ENCODE data around the gene EHD1. TPM values are rescaled to one million over a fixed set of nuclear protein-coding genes. Genes with fewer than 3 reads are reported as not detected.

EHD1 gene
- total RNA-seq, 1 experiment from 2014 or later = 14.2 TPM

Other genes with a start within 250 kb of the EHD1 start
- gene NRXN2, start 155.4 kb downstream of the EHD1 start, total RNA-seq (2014; rRNA removed; shearing (Covaris generic)) = 0.17 and 0.35 TPM in 2 replicates
- not detected in 2 replicates for gene RASGRP2, start 134.5 kb downstream of the EHD1 start, total RNA-seq (2014; rRNA removed; shearing (Covaris generic))
- gene PYGM, start 118.6 kb downstream of the EHD1 start, total RNA-seq (2014; rRNA removed; shearing (Covaris generic)) = 0.25 TPM in 1 of 2 replicates, not detected in the other
- gene SF1, start 100.1 kb downstream of the EHD1 start, total RNA-seq (2014; rRNA removed; shearing (Covaris generic)) = 79.6 and 94.1 TPM in 2 replicates
- 18.0 and 40.9 TPM in 2 replicates for gene MAP4K2, start 75.4 kb downstream of the EHD1 start, total RNA-seq (2014; rRNA removed; shearing (Covaris generic))
- 8.9 and 10.6 TPM in 2 replicates for gene MEN1, start 68.1 kb downstream of the EHD1 start, total RNA-seq (2014; rRNA removed; shearing (Covaris generic))
- 0.02 TPM in 1 of 2 replicates, not detected in the other for gene CDC42BPG, start 34.0 kb downstream of the EHD1 start, total RNA-seq (2014; rRNA removed; shearing (Covaris generic))
- gene ATG2A, start 38.6 kb upstream of the EHD1 start, total RNA-seq (2014; rRNA removed; shearing (Covaris generic)) = 6.0 and 9.5 TPM in 2 replicates
- 6.4 and 9.1 TPM in 2 replicates for gene PPP2R5B, start 46.1 kb upstream of the EHD1 start, total RNA-seq (2014; rRNA removed; shearing (Covaris generic))
- gene GPHA2, start 57.3 kb upstream of the EHD1 start, total RNA-seq (2014; rRNA removed; shearing (Covaris generic)) = not detected in 2 replicates
- gene MAJIN, start 93.5 kb upstream of the EHD1 start, total RNA-seq (2014; rRNA removed; shearing (Covaris generic)) = not detected in 2 replicates
- gene BATF2, start 118.3 kb upstream of the EHD1 start, total RNA-seq (2014; rRNA removed; shearing (Covaris generic)) = 1.8 and 2.3 TPM in 2 replicates
- gene ARL2, start 135.5 kb upstream of the EHD1 start, total RNA-seq (2014; rRNA removed; shearing (Covaris generic)) = 266 and 271 TPM in 2 replicates
- gene SNX15, start 148.8 kb upstream of the EHD1 start, total RNA-seq (2014; rRNA removed; shearing (Covaris generic)) = 6.3 and 8.5 TPM in 2 replicates
- 4.1 and 10.7 TPM in 2 replicates for gene SAC3D1, start 162.6 kb upstream of the EHD1 start, total RNA-seq (2014; rRNA removed; shearing (Covaris generic))
- not detected in 2 replicates for gene NAALADL1, start 179.9 kb upstream of the EHD1 start, total RNA-seq (2014; rRNA removed; shearing (Covaris generic))
- gene CDCA5, start 205.4 kb upstream of the EHD1 start, total RNA-seq (2014; rRNA removed; shearing (Covaris generic)) = 28.7 and 30.5 TPM in 2 replicates
- gene ZFPL1, start 205.6 kb upstream of the EHD1 start, total RNA-seq (2014; rRNA removed; shearing (Covaris generic)) = 35.7 and 40.5 TPM in 2 replicates
- gene VPS51, start 217.6 kb upstream of the EHD1 start, total RNA-seq (2014; rRNA removed; shearing (Covaris generic)) = 68.7 and 134 TPM in 2 replicates
- gene TM7SF2, start 233.3 kb upstream of the EHD1 start, total RNA-seq (2014; rRNA removed; shearing (Covaris generic)) = 3.2 and 5.2 TPM in 2 replicates
- 5.6 and 8.0 TPM in 2 replicates for gene ZNHIT2, start 239.1 kb upstream of the EHD1 start, total RNA-seq (2014; rRNA removed; shearing (Covaris generic))
- gene FAU, start 243.5 kb upstream of the EHD1 start, total RNA-seq (2014; rRNA removed; shearing (Covaris generic)) = 322 and 327 TPM in 2 replicates
- 61.6 and 76.7 TPM in 2 replicates for gene MRPL49, start 243.7 kb upstream of the EHD1 start, total RNA-seq (2014; rRNA removed; shearing (Covaris generic))